ENCODE results near the gene PWWP2B.
"Not testable (repeated sequence)": the region's sequence is repeated elsewhere in the genome, so short reads cannot be mapped to it uniquely, and the experiment has no call there.

- TF ChIP-seq CTCF (conservative IDR thresholded peaks at IDR 0.05; ENCODE audit: low read depth, low read length) (peak; percentile 82), MXI1 (IDR thresholded peaks at IDR 0.05; ENCODE audit: borderline replicate concordance, low read depth, low read length) (0 out of 2 replicates have a peak, but pooled peaks have one; percentile 30)
- not testable (repeated sequence) for TF ChIP-seq POLR2A (IDR thresholded peaks at IDR 0.05; ENCODE audit: low read depth, low read length)
Measured at GRCh38 chr10:132352462-132353308, 44.3 kb upstream of the PWWP2B start.

All from IMR-90 (cell line).